DMS79 (cell line): ENCODE data around the gene PLSCR5.

Experiments
- DNase-seq: peaks from one replicate; lab custom pipeline; 2025; lab: John Stamatoyannopoulos, UW

Gene PLSCR5

DNA sequence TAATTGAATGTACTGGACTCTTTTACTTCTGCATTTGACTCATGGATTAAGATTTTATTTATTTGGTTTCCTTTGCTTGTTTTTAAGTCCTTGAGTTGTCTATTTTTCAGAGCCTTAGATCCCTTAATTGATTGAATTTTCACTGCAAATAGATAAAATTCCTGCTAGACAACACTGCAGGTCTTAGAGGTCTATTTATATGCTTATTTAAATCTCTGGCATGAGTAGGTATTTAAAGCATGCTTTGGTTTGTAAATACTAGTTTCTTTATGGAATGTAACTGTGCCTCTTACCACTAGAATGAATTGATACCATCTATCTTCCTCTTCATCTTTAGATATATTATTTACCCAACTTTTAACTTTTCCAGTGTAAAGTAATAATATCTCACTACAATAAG is 20.0 kb downstream of the PLSCR5 start:
- no peak for DNase-seq

- DNase-seq: no peak
These were observed 23.1 kb downstream of the PLSCR5 start for GRCh38 chr3:146581951-146582467.

- DNase-seq: no peak
These were observed 24.0 kb downstream of the PLSCR5 start for GRCh38 chr3:146581080-146581601.

DNA sequence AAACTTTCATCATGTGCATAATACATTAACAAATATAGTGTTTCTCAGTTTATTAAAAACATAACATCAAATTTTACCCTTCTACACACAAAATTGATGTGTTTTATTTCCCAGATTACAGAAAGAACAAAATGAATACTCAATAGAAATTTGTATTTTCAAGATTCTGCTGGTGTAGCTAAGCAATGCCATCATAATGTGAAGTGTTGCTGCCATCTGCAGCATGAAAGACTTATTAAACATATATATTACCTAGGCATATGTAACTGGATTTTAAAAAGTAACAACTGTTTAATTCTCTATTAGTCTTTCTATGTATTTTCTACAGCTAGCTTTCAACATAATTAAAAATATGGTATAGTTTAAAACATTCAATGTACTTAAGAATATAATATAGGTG is 27.5 kb downstream of the PLSCR5 start:
- no peak for DNase-seq

GRCh38 chr3:146575636-146576035 is 29.5 kb downstream of the PLSCR5 start:
- no peak for DNase-seq

DNA sequence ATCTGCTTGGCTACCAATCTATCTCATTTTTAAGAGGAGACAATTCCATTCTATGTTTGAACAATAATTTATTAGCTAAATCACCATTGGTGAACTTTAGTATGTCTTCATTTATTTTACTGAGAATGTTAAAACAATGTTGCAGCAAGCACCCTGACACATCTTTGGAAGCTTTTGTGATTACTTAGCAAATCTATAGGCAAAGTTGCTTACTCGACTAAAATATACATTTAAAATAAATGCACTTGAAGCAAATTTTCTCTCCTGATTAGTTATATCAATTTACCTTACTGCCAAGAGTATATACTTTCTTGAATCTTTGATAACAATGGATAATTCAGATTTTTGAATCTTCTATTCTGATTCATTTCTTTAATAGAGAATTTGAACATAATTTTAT is 31.0 kb downstream of the PLSCR5 start:
- DNase-seq: no peak

DNA sequence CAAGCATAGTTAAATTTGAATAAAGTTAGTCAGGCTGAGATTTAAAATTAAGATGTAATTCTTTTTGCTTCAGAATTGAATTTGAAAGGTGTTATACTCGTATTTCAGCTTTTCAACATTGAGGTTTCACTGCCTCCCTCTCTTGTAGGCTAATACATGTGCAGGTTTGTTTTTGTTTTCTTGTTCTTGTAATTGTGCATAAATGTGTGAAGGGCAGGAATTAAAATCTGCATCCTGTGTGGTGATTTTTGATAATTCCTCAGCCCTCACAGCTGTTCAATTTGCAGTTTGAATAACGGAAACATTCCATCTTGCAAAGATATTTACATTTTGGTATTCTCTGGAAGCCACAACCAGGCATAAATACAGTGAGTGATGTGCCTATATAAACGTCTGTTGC is 35.8 kb downstream of the PLSCR5 start:
- no peak for DNase-seq

GRCh38 chr3:146566138-146566537 is 39.0 kb downstream of the PLSCR5 start:
- DNase-seq: no peak

- no peak for DNase-seq
These were observed 43.3 kb downstream of the PLSCR5 start for GRCh38 chr3:146561879-146562278.

DNA sequence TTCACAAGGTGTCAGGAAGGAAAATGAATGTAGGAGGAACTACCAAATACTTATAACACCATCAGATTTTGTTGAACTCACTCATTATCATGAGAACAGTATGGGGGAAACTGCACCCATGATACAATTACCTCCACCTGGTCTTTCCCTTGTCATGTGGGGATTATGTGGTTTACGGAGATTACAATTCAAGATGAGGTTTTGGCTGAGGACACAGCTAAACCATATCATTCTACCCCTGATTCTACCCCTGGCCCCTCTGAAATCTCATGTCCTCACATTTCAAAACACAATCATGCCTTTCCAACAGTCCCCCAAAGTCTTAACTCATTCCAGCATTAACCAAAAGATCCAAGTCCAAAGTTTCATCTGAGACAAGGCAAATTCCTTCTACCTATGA is 43.7 kb downstream of the PLSCR5 start:
- no peak for DNase-seq

GRCh38 chr3:146560678-146561077 is 44.5 kb downstream of the PLSCR5 start:
- no peak for DNase-seq

DNA sequence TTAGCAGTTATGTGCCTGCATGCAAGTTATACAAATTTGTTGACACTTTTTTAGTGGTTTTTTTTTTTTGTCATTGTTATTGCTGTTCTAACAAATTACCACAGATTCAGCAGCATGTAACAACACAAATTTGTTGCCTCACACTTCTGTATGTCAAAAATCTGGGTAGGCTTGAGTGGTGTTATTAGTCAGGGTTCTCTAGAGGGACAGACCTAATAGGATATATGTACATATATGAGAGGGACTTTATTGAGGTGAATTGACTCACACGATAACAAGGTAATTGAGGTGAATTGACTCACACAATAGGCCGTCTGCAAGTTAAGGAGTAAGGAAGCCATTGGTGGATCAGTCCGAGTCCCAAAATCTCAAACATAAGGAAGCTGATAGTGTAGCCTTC is 45.8 kb downstream of the PLSCR5 start:
- DNase-seq: no peak

GRCh38 chr3:146558781-146559180 is 46.4 kb downstream of the PLSCR5 start:
- no peak for DNase-seq

DNA sequence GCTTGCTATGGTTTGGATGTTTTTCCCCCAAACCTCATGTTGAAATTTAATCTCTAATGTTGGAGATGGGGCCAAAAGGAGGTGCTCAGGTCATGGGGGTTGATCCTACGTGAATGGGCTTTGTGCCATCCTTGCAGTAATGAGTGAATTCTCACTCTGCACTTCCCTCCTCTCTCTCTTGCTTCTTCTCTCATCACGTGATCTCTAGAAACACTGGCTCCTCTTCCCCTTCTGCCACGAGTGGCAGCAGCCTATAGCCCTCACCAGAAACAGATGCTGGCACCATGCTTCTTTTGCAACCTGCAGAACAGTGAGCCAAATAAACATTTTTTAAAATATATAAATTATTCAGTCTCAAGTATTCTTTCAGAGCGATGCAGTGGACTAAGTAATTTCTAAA is 47.4 kb downstream of the PLSCR5 start:
- no peak for DNase-seq

DNA sequence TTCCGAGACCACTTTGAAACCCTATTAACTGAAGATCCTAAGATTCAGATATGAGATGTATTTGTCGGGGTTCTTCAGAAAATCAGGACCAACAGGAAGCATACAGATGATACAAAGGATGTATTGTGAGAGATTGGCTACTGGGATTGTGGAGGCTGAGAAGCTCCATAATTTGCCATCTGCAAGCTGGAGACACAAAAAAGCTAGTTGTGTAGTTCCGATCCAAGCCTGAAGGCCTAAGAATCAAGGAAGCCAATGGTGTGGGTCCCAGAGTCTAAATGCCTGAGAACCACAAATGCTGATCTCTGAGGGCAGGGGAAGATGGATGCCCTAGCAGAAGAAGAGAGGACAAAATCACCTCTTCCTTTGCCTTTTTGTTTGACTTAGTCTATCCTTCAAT is 49.8 kb downstream of the PLSCR5 start:
- no peak for DNase-seq

DNA sequence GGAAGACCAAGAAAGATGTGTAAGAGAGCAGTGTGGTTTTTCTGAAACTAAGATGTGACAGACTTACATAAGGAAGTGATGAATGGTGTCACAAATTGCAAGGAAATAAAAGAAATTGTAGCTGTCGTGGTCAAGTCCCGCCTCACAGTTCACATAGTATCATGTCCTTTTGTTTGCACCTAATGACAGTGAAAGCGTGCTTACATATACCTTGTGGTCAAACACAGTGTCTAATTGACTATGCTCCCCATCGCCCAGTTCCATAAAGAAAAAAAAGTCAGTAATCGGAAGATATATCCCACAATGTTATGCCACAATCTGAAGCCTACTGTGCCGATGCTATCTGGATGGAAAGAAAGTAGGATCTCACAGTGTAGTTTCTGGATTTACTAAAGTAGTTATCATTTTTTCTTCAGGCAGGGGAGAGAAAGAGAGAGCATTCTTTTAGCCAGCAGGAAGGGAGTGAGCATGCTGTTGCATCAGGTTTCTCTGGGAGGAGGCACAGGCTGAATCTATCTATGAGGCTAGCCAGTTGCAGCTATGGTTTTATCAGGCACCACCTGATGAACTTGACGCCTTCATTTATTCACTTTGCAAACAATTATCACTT is 50.9 kb downstream of the PLSCR5 start:
- no peak for DNase-seq

DNA sequence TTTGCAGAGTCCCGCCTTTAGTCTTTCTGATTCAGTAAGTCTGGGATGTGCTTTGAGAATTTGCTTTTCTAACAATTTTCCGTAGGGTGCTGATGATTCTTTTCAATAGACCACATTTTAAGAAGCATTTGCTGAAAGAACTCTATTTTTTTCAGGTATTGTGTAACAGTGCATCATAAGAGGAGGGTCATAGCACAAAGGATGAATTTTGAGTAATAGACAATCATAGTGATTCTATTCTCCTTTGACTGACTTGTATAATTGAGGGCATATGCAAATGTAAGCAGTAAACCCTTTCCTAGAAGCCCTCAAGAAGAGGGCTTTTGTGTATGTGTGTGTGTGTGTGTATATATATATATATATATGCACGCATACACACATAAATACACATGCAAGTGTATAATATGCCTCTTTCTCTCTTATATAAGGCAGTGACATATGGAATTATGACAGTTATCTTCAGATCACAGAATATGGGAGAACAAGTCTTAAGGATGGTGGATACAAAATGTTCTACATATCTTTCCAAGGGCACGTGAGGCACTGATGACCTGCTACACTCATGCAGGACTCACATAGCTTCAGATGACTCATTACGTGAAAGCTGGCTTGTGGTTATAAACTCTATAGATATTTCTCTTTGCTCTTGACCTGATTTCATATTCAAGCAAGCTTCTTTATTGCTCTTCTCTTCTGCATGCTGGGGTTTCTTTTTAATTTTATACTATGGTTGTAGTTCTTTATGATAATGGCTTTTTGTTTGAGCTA is 54.2 kb downstream of the PLSCR5 start:
- no peak for DNase-seq

GRCh38 chr3:146550070-146550615 is 55.0 kb downstream of the PLSCR5 start:
- DNase-seq: no peak

- DNase-seq: no peak
These were observed 57.8 kb downstream of the PLSCR5 start for GRCh38 chr3:146547235-146547835.

- no peak for DNase-seq
These were observed 58.7 kb downstream of the PLSCR5 start for GRCh38 chr3:146546366-146546965.

DNA sequence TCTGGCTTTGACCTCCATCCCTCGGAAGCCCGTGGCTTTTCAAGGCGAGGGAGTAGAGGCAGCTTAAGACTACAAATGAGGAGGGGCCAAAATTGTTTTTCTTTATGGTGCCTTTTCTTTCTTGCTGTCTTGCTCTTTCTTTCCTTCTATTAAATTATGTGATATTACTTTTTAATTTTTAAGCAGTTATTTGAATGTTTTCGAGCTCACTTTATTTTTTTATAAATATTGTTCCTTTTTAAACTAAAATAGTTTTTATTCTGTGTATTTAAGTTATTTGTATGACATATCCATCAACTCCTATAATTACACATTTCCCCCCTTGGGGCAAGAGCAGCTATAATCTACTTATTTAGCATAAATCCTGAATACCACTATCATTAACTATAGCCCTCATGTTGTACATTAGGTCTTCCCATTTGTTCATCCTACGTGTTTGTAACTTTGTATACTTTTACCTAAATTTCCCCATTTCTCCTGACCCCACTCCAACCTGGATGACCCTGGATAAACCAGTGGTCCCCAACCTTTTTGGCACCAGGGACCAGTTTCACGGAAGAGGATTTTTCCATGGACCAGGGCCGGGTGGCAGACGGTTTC is 60.1 kb downstream of the PLSCR5 start:
- no peak for DNase-seq
